Stimulated activated naive CD8-positive, alpha-beta T cell treated with anti-CD3 and anti-CD28 coated beads, Interleukin-15, amount 100 ng/mL, for 72 hours (primary cell): ENCODE data around the gene ZNF785.
A peak's percentile ranks its signal among the peaks of the same experiment; 100 is the strongest.

Experiments
- ATAC-seq: fragments of 150-1000 bp; cut with Tn5 transposase; 2 replicates; pipeline ENCODE4 v1.10.0; 2021; ENCODE audit warnings: mild to moderate bottlenecking, moderate library complexity
- DNase-seq, 2 donors: peaks; one replicate each; pipeline ENCODE4 v3.0.0; 2021 to 2022
- H3K27ac Mint-ChIP-seq, 2 donors: one replicate each; pipeline ENCODE4 v1.8.0; 2022; ENCODE audit warnings: mild to moderate bottlenecking in 2 of 2, mixed read lengths in 2 of 2, moderate library complexity in 2 of 2
- H3K27me3 Mint-ChIP-seq: one replicate; pipeline ENCODE4 v1.8.0; 2022; ENCODE audit warnings: mixed read lengths
- H3K4me1 Mint-ChIP-seq: one replicate; pipeline ENCODE4 v1.8.0; 2022; ENCODE audit warnings: mild to moderate bottlenecking, mixed read lengths
- H3K4me3 Mint-ChIP-seq, 2 donors: one replicate each; pipeline ENCODE4 v1.8.0; 2022; ENCODE audit warnings: mild to moderate bottlenecking in 2 of 2, mixed read lengths in 2 of 2, moderate library complexity in 1 of 2
- H3K9me3 Mint-ChIP-seq, 2 donors: one replicate each; pipeline ENCODE4 v1.8.0; 2022; ENCODE audit warnings: mixed read lengths in 2 of 2

ZNF785 gene

GRCh38 chr16:30581457-30581856 is 4.0 kb downstream of the ZNF785 start:
- Mint-ChIP-seq H3K9me3 (no peaks in the 10 kb centered on the region), H3K27ac (no peak overlapping the region), H3K4me3 (no peak overlapping the region), H3K4me1 (peaks cover 29% of the 10 kb centered on the region), H3K27me3 (no peaks in the 10 kb centered on the region)
- DNase-seq (no peak), ATAC-seq (no peak)

DNA sequence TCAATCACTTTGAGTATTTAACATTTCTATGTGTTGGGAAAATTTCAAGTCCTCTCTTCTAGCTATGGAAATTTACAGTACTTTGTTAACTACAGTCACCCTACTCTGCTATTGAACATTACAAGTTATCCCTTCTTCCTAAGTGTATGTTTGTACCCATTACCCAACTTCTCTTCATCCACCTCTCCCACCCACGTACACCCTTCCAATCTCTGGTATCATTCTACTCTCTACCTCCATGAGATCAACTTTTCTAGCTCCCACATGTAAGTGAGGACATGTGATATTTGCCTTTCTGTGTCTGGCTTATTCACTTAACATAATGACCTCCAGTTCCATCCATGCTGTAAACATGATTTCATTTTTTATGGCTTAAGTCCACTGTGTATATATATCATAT is 10.8 kb downstream of the ZNF785 start:
- H3K4me1 Mint-ChIP-seq = peaks cover 36% of the 10 kb centered on the region
- H3K9me3 Mint-ChIP-seq = no peaks in the 10 kb centered on the region
- DNase-seq (no peak), ATAC-seq (no peak)
- H3K27me3 Mint-ChIP-seq = no peaks in the 10 kb centered on the region
- no peak overlapping the region for H3K4me3 Mint-ChIP-seq
- H3K27ac Mint-ChIP-seq = no peak overlapping the region

GRCh38 chr16:30571445-30572322 is 13.8 kb downstream of the ZNF785 start, which contains the start of gene ZNF688:
ZNF688 (minus strand) TSS chr16:30571714; CDS start chr16:30571629, 85 bp downstream.
- H3K4me1 Mint-ChIP-seq = peaks cover 62% of the 10 kb centered on the region
- H3K4me3 Mint-ChIP-seq = peak within 1 kb of the TSS; percentile 87 to 93
- DNase-seq (peak; percentile 90 to 95), ATAC-seq (peak; percentile 89)
- H3K27me3 Mint-ChIP-seq = no peaks in the 10 kb centered on the region
- H3K27ac Mint-ChIP-seq = peak within 1 kb of the TSS; percentile 95 to 96
- H3K9me3 Mint-ChIP-seq = no peaks in the 10 kb centered on the region

- DNase-seq = no peak
- Mint-ChIP-seq H3K9me3 (no peaks in the 10 kb centered on the region), H3K27ac (peak overlapping the region; percentile 95 to 96), H3K27me3 (no peaks in the 10 kb centered on the region), H3K4me1 (peaks cover 63% of the 10 kb centered on the region), H3K4me3 (peak overlapping the region; percentile 87 to 93)
- no peak for ATAC-seq
These were observed 14.7 kb downstream of the ZNF785 start for GRCh38 chr16:30570636-30571444.

DNA sequence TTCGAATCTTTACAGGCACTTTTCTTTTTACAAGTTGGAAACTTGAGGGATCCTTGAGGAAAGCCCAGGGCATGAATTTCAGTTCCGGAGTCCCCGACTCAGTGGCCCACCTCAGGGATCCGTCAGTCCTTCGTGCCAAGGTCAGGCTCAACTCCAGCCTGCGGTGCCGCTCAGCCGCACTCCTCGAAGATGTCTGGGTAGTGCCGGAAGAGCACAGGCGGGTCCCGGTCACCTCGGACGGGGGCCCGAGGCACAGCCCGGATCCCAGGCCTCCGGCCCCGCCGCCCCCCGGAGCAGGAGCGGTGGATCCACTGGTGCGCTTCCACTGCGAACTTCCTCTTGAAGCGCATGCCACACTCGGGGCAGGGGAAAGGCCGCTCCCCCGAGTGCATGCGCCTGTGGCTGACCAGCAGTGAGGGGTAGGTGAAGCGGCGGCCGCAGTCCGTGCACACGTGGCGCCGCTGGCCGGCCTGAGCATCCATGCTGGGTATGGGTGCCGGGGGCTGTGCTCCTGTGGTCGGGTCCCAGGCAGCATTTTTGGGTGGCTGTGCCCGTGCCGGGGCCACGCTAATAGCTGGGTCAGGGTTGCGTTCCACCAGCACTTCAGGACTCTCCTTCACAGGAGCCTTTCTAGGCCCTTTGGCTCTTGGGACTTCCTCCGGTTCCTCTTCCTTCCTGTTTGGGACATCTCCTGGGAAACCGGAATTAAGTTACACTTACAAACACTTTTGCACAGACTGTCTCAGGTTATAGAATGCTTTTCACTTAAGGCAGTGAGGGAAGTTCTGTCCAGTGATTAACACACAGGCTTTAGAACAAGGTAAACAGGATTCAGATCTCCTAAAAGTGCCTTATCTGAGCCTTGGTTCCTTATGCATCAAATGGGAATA is 15.5 kb downstream of the ZNF785 start:
- DNase-seq (no peak), ATAC-seq (no peak)
- H3K27ac Mint-ChIP-seq = peak overlapping the region in 1 of 2 donors; percentile 19
- H3K9me3 Mint-ChIP-seq = no peaks in the 10 kb centered on the region
- H3K27me3 Mint-ChIP-seq = no peaks in the 10 kb centered on the region
- H3K4me3 Mint-ChIP-seq = peak overlapping the region in 1 of 2 donors; percentile 87
- peaks cover 54% of the 10 kb centered on the region for H3K4me1 Mint-ChIP-seq

DNA sequence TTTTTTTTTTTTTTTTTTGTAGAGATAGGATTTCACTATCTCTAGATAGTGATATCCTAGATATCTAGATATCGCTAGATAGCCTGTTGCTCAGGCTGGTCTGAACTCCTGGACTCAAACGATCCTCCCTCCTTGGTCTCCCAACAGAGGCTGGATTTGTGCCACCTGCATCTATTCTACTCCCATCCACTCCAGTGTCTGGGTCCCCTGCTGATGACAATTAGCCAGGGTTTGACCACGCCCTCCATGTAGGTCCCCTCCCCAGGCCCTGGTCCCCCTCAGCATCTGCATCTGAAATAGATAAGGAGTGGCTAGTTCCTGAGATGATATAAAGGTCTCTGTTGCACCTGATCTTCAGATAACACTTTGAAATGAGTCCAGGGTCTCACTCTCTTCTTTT is 16.2 kb downstream of the ZNF785 start:
- Mint-ChIP-seq H3K9me3 (no peaks in the 10 kb centered on the region), H3K27me3 (no peaks in the 10 kb centered on the region), H3K27ac (no peak overlapping the region), H3K4me3 (peak overlapping the region; percentile 28 to 49), H3K4me1 (peaks cover 48% of the 10 kb centered on the region)
- DNase-seq (no peak), ATAC-seq (no peak)

GRCh38 chr16:30567991-30568638 is 17.4 kb downstream of the ZNF785 start:
- Mint-ChIP-seq H3K9me3 (no peaks in the 10 kb centered on the region), H3K4me3 (peak overlapping the region; percentile 64 to 74), H3K4me1 (peaks cover 43% of the 10 kb centered on the region), H3K27ac (peak overlapping the region; percentile 96 to 97), H3K27me3 (no peaks in the 10 kb centered on the region)
- DNase-seq (peak; percentile 30 to 54), ATAC-seq (peak; percentile 63)

GRCh38 chr16:30567160-30567990 is 18.1 kb downstream of the ZNF785 start:
- Mint-ChIP-seq H3K4me1 (peaks cover 44% of the 10 kb centered on the region), H3K9me3 (no peaks in the 10 kb centered on the region), H3K4me3 (peak overlapping the region; percentile 40 to 74), H3K27me3 (no peaks in the 10 kb centered on the region), H3K27ac (peak overlapping the region; percentile 63 to 96)
- ATAC-seq (peak; percentile 51), DNase-seq (peak; percentile 41 to 74)

GRCh38 chr16:30566531-30566930 is 19.0 kb downstream of the ZNF785 start:
- no peaks in the 10 kb centered on the region for H3K27me3 Mint-ChIP-seq
- DNase-seq = no peak
- peaks cover 47% of the 10 kb centered on the region for H3K4me1 Mint-ChIP-seq
- no peak overlapping the region for H3K4me3 Mint-ChIP-seq
- no peak for ATAC-seq
- no peaks in the 10 kb centered on the region for H3K9me3 Mint-ChIP-seq
- H3K27ac Mint-ChIP-seq = no peak overlapping the region

- H3K4me3 Mint-ChIP-seq = no peak overlapping the region
- no peaks in the 10 kb centered on the region for H3K27me3 Mint-ChIP-seq
- ATAC-seq = no peak
- DNase-seq = no peak
- no peak overlapping the region for H3K27ac Mint-ChIP-seq
- peaks cover 50% of the 10 kb centered on the region for H3K4me1 Mint-ChIP-seq
- H3K9me3 Mint-ChIP-seq = no peaks in the 10 kb centered on the region
These were observed 19.5 kb downstream of the ZNF785 start for GRCh38 chr16:30565984-30566383.

DNA sequence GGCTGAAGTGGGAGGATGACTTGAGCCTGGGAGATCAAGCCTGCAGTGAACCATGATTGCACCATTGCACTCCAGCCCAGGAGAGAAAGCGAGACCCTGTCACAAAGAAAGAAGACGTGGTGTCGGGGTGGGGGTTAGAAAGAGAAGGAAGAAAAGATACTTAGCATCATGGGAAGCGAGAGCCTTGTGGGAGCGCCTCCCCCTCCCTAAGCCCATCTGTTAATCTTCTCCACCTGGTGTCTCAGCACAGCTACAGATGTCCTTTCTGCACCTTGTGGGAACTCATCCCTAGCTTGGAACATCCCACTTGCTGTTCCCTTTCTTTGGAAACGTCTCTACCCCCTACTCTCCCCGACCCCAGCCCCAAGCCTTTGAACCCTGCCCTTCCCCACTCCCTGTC is 20.0 kb downstream of the ZNF785 start:
- Mint-ChIP-seq H3K27me3 (no peaks in the 10 kb centered on the region), H3K9me3 (no peaks in the 10 kb centered on the region), H3K27ac (no peak overlapping the region), H3K4me1 (peaks cover 50% of the 10 kb centered on the region), H3K4me3 (no peak overlapping the region)
- ATAC-seq (no peak), DNase-seq (no peak)

DNA sequence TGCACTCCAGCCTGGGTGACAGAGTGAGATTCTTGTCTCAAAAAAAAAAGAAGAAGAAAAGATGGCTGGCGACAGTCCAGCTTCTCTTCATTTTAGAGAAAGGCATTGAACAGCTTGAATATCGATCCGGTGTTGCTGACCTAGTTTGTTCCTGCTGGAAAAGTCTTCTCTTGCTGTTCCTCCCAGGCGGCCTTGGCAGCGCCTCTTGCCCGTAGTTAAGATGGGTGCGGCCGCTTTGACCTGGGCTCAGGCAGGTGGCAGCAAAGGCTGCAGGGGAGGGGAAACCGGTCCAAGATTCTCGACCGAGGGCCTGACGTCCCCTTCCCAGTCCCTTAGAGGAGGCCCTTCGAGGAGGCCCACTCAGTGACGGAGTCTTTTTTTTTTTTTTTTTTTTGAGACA is 23.5 kb downstream of the ZNF785 start:
- H3K4me1 Mint-ChIP-seq = peaks cover 46% of the 10 kb centered on the region
- ATAC-seq = no peak
- no peak for DNase-seq
- H3K9me3 Mint-ChIP-seq = no peaks in the 10 kb centered on the region
- peak overlapping the region; percentile 46 to 95 for H3K27ac Mint-ChIP-seq
- H3K4me3 Mint-ChIP-seq = peak overlapping the region; percentile 79 to 91
- H3K27me3 Mint-ChIP-seq = no peaks in the 10 kb centered on the region

GRCh38 chr16:30561089-30561816 is 24.2 kb downstream of the ZNF785 start:
- H3K4me3 Mint-ChIP-seq = peak overlapping the region; percentile 79 to 91
- H3K27me3 Mint-ChIP-seq = no peaks in the 10 kb centered on the region
- no peaks in the 10 kb centered on the region for H3K9me3 Mint-ChIP-seq
- H3K27ac Mint-ChIP-seq = peak overlapping the region; percentile 91 to 95
- peaks cover 46% of the 10 kb centered on the region for H3K4me1 Mint-ChIP-seq
- ATAC-seq (no peak), DNase-seq (no peak)
